ENCODE measurements around the gene GBP2. TPM values are rescaled to one million over a fixed set of nuclear protein-coding genes. Genes with fewer than 3 reads are reported as not detected.

The GBP2 gene
- total RNA-seq, 1 donor from 2014 or later: 3.8 TPM

DNA sequence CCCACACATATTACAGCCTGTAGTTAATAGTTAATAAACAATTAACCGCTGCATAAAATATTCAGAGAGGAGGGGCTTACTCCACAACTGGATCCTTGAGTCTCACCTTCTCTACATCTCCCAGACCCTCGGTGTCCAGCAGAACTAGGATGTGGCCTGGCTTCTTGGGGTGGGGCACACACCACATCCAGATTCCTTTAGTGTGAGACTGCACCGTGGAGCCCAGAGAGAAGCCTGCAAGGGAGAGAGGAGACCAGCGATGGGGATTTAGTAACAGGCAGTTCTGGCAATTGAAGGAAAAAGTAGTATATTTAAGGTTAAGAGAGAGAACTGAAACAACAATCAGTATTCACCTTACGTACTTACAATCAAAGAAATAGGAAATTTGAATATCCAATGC is 65.8 kb downstream of the GBP2 start:
- no peak for DNase-seq (ENCODE audit: low spot score in 2 of 2, unreplicated experiment in 2 of 2)
- H3K27me3 Mint-ChIP-seq (ENCODE audit: low read depth): no peaks in the 10 kb centered on the region
- no peaks in the 10 kb centered on the region for H3K9me3 Mint-ChIP-seq
- no peak overlapping the region for H3K27ac Mint-ChIP-seq
- H3K4me3 Mint-ChIP-seq: no peak overlapping the region
- H3K36me3 Mint-ChIP-seq: peaks cover 25% of the 10 kb centered on the region
- H3K4me1 Mint-ChIP-seq: peaks cover 28% of the 10 kb centered on the region
- TF ChIP-seq, protein P1, sequence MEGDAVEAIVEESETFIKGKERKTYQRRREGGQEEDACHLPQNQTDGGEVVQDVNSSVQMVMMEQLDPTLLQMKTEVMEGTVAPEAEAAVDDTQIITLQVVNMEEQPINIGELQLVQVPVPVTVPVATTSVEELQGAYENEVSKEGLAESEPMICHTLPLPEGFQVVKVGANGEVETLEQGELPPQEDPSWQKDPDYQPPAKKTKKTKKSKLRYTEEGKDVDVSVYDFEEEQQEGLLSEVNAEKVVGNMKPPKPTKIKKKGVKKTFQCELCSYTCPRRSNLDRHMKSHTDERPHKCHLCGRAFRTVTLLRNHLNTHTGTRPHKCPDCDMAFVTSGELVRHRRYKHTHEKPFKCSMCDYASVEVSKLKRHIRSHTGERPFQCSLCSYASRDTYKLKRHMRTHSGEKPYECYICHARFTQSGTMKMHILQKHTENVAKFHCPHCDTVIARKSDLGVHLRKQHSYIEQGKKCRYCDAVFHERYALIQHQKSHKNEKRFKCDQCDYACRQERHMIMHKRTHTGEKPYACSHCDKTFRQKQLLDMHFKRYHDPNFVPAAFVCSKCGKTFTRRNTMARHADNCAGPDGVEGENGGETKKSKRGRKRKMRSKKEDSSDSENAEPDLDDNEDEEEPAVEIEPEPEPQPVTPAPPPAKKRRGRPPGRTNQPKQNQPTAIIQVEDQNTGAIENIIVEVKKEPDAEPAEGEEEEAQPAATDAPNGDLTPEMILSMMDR (IDR thresholded peaks at IDR 0.05; ENCODE audit: unreplicated experiment): no peak

Other genes starting within 250 kb of the GBP2 start
- gene GTF2B, start 234.5 kb downstream of the GBP2 start, total RNA-seq: 20.8 to 24.4 TPM (median 21.7 TPM) in 3 replicates
- gene KYAT3, start 133.5 kb downstream of the GBP2 start, total RNA-seq: 50.6 to 54.2 TPM (median 53.7 TPM) in 3 replicates
- gene RBMXL1, start 133.5 kb downstream of the GBP2 start, total RNA-seq: 19.1 to 20.8 TPM (median 20.1 TPM) in 3 replicates
- 6.4 to 7.2 TPM (median 6.6 TPM) in 3 replicates for gene GBP3, start 103.2 kb downstream of the GBP2 start, total RNA-seq
- 52.3 to 58.3 TPM (median 55.5 TPM) in 3 replicates for gene GBP1, start 60.9 kb downstream of the GBP2 start, total RNA-seq
- gene GBP7, start 49.9 kb upstream of the GBP2 start, total RNA-seq: not detected in 3 replicates
- gene GBP4, start 72.8 kb upstream of the GBP2 start, total RNA-seq: 4.8 to 6.7 TPM (median 5.5 TPM) in 3 replicates
- not detected in 3 replicates for gene GBP5, start 146.7 kb upstream of the GBP2 start, total RNA-seq
- gene GBP6, start 237.9 kb upstream of the GBP2 start, total RNA-seq: 0.07 to 0.13 TPM (median 0.09 TPM) in 3 replicates